Measurements from ENCODE around the gene DUXA. TPM values are rescaled to one million over a fixed set of nuclear protein-coding genes. Genes with fewer than 3 reads are reported as not detected.
"Not testable (repeated sequence)": the region's sequence is repeated elsewhere in the genome, so short reads cannot be mapped to it uniquely, and the experiment has no call there.

DUXA gene
- not detected for polyA plus RNA-seq (ENCODE audit: insufficient read length in 12 of 12)
- long read RNA-seq, donor 1 = 0 reads
- long read RNA-seq, donor 2 = 0 reads
- long read RNA-seq, donor 3 = 0 reads
- long read RNA-seq, donor 4 = 0 reads
- long read RNA-seq, donor 5 = 0 reads
- long read RNA-seq, donor 6 = 0 reads
- long read RNA-seq, donor 7 = 0 reads
- long read RNA-seq, donor 8 = 0 reads
- long read RNA-seq, donor 9 = 0 reads
- long read RNA-seq, donor 10 = 0 reads
- long read RNA-seq, donor 11 = 0 reads

DNA sequence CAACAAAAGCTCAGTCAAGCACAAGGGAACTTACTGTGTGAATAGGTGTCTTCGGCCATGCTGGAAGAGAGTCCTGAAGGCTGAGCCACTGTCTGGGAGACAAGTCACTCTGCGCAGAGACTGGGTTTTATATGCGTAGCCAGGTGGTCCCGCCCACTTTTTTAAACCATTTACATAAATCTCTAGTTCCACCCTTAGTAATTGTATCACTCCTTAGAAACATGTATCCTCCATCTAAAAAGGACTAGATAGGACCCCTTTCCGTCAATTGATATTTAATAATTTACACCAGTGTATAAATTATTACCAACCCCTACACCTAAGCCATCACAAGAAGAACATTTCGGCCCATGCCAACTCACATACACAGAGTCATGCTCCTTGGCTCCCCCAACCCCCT, at the start of gene DUXA:
DUXA (minus strand) TSS at position 101 of the 400 bp plus-strand sequence; CDS start at position 59, 42 bp downstream.
- no peak for DNase-seq

DNA sequence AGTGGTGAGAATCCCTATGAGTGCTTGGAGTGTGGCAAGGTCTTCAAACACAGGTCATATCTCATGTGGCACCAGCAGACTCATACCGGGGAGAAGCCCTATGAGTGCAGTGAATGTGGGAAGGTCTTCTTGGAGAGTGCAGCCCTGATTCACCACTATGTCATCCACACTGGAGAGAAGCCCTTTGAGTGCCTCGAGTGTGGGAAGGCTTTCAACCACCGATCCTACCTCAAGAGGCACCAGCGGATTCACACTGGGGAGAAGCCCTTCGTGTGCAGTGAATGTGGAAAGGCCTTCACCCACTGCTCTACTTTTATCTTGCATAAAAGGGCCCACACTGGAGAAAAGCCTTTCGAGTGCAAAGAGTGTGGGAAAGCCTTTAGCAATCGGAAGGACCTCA, 44.8 kb upstream of the DUXA start:
- no peak for DNase-seq

DNA sequence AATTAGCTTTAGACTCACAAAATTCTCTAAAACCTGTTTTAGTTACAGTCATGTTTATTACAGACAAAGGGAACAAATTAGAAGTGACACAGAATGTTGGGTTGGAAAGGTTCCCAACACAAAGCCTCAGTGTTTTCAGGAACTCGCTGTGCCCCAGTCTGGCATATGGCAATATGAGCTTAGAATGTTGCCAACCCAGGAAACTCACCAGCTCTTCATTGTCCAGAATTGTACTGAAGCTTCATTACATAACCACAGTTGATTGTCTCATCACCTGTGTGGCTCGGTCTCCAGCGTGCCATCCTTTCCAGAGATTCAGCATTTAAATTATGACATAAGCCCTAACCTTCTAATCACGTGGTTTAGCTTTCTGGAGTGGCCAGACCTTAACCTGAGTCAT, 43.1 kb upstream of the DUXA start:
- DNase-seq = no peak

DNA sequence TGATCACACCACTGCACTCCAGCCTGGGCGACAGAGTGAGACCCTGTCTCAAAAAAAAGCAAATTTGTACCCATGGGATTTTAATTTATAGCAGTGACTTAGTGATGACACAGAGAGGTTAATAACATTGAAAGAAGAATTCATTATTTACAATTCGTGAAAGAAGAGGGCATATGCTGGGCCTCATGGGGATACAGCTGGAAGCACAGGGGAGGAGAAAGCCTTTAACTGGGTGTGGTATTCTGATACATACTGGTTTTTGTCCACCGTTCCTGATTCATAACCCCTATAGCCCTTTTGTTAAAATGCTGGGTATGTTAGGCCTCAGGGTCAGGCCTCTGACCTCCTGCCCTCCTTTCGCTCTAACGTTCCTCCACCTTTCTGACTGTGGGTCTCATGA, 34.9 kb upstream of the DUXA start:
- DNase-seq = no peak

DNA sequence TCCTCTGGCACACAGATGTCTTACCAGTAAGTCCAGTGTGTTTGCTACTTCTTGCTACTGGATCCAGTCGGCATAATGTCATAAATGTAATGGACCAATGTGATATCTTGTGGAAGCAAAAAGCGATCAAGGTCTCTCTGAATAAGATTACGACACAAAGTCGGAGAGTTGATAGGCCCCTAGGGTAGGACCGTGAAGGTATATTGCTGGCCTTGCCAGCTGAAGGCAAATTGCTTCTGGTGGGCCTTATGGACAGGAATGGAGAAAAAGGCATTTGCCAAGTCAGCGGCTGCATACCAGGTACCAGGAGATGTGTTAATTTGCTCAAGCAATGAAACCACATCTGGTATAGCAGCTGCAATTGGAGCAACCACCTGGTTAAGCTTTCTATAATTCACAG, 30.6 kb upstream of the DUXA start:
- not testable (repeated sequence) for DNase-seq

DNA sequence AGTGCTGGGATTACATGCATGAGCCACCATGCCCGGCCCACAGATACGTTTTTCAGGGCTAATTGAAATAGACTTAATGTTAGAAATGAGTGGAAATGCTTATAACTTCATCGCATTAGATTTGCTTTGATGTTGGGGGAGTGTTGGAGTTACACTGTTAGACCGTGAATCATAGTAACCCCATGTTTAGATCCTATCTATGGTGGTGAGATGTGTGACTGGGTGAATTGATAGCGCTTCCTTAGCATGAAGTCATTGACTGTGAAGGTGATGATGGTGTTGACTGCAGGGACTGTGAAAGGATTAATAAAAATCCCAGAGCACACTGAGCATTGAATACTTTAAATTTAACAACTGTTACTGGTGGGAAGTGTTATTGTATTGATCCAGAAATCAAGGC, 25.7 kb upstream of the DUXA start:
- no peak for DNase-seq

DNA sequence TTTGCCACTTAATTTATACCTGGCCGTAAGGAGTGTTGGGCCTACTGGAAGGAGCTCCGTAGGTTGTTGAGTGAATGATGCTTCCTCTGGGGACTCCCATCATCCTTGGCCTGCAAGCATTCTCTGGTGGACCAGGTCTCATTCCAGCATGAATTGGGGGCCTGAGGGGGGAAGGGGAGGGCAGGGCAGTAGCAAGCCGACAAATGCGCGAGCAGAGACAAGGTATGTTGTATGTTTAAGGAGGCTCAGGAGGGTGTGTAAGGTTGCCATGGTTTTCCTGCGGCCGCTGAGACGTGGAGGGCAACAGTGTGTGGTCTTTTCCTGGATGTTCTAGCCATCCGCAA, 24.8 kb upstream of the DUXA start:
- peak; percentile 4 for DNase-seq

DNA sequence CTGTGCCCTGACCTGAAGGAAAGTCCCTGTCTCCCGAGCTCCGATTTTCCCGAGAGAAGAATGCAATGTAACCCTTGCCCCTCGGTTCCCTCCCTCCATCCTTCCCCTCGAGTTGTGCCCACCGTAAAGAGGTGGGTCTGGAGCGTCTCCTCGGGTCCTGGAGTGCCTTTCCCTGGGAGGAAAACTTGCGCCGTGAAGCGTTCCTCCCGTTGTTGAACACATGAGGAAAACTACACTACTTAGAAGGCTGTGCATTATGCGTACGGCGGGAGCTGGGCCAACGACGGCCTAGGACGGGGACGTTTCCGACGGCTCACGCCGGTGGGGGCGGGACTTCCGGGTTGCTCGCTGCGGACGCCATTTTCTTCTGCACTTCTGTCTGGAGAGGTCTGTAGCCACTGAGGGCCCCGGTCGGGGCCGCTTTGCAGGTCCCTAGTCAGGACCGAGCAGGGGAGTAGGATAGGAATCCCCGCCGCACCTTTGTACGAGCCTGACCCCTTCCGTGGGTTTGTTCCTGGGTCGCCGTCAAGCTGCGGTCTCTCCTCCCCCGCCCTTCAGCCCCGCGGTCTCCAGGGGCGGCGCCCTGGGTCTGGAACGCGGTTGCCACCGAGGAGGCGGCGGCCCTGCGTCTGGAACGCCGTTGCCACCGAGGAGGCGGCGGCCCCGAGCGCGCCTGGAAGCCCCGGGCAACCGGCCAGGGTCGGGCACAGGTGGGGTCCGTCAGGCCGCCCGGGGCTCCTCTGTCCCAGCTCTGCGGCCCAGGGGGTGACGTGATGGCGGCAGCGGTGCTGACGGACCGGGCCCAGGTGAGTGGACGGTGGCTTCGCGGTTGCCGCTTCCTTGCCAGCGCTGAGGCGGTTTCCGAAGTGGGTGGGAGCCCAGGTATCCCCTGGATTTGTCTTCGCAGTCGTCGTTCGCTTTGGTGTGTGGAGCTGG, 24.1 kb upstream of the DUXA start, which contains the start of gene ZNF264:
ZNF264 (plus strand) TSS at position 360 of the 936 bp plus-strand sequence; CDS start at position 774, 414 bp downstream.
- DNase-seq = peak; percentile 95

DNA sequence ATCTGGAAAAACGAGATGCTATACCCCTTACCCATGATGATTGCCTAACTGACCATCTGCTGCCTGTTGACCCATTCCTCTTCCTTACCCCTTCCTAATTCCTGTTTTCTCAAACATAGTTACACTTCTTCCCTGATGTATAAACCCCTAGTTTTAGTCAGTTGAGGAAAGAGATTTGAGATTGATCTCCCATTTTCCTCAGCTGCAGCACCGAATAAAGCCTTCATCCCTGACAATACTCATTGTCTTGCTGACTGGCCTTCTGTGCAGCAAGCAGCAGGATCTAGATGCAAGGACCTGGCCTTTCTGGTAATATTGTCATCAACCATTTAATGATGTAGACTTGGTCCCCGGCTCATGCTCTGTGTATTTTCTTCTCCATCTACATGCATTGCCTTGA, 23.0 kb upstream of the DUXA start:
- DNase-seq = no peak

DNA sequence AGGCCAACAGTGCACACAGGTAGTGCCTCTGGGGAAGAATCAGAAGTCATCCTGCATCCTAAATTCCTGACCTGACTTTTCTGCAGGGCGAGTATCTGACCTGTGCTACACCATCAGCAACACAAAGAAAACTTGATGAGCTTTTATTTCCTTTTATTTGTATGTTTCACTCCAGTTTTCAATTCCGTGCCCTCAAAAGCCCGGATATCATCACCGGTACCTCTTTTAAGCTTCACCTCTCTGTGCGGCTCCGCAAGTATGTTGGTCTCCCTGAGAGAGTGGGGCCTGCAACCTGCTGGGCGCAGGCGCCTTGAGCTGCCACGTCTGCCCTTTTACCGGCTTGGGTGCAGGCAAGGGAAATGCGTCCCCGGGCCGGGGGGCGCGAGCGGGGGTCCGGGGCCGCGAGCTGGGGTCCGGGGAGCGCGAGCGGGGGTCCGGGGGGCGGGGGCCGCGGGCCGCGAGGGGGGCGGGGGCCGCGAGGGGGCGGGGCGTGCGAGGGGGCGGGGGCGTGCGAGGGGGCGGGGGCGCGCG, 4.3 kb upstream of the DUXA start:
- DNase-seq = peak; percentile 25

DNA sequence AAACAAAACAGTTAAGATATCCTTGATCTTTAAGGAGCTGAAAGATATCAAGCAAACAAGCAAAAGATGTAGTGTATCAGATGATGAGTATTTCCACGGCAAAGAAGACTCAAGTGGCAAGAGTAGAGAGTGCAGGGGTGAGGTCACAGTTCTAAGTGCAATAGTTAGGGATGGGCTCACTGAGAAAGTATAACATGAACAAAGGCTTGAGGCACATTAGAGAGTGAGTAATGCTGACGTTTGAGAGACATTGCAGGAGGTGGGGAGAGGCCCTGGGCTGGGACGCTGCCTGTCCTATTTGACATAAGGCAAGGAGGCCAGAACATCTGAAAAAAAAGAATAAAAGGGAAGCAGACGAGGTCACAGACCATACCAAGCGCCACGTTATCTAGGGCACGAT, 1.4 kb downstream of the DUXA start:
- no peak for DNase-seq

DNA sequence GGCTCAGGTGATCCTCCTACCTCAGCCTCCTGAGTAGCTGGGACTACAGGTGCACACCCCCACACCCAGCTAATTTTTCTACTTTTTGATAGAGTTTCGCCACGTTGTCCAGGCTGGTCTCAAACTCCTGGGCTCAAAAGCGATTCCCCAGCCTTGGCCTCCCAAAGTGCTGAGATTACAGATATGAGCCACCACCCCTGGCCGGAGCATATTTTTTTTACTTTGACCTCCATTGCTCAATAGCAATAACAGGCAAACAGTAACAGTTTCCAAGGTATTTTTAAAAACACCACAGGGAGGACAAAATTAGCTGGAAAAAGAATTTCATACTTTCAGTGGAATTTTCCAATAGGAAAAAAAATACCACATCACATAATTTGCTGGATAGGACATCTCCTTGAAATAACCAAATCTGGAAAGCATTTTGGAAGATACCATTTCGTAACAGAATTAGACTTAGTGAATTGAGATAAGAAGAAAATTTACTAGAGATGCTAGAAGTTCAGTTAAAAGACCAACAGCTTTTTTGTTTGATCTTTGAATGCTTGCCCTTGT, 5.2 kb downstream of the DUXA start:
- DNase-seq = peak; percentile 13

DNA sequence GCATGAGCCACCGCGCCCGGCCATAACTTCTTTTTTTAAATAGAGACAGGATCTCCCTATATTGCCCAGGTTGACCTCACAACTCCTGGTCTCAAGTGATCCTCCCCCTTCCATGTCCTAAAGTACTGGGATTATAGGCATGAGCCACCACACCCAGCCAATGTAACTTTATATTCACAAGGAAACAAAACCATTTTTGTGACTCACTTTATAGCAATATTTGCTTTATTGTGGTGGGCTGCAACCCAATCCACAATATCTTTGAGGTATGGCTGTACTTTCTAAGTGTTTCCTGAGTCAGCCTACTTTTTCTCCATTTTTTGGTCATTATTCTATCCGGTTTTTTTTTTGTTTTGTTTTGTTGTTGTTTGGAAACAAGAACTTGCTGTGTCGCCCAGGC, 14.4 kb downstream of the DUXA start:
- DNase-seq = no peak

DNA sequence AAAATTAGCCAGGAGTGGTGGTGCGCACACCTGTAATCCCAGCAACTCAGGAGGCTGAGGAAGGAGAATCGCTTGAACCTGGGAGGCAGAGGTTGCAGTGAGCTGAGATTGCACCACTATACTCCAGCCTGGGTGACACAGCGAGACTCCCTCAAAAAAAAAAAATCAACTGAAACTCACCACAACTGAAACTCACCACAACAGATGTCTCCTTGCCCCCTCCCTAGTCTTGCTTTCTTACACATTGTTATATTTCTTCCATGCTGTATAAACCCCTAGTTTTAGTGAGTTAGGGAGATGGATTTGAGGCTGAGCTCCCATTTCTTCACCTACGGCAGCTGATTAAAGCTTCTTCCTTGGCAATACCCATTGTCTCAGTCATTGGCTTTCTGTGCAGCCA, 25.6 kb downstream of the DUXA start:
- DNase-seq = no peak

DNA sequence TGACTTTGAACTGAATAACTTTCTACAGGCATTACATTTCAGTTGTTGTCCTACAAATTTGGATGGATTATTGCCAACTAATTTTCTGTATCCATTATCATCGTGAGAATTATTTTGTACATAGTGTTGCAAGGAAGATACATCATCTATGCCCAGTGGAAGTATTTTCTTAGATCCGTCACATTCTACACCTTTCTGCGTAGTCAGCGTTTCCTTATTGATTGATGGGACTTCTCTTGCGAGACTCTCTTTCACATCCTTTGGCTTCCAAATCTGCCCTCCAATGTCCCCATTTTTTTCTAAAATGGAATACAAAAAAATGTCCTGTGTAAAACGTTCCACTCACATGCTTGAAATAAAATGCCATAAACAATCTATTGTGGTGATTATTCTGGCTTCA, 31.5 kb downstream of the DUXA start:
- DNase-seq = no peak

DNA sequence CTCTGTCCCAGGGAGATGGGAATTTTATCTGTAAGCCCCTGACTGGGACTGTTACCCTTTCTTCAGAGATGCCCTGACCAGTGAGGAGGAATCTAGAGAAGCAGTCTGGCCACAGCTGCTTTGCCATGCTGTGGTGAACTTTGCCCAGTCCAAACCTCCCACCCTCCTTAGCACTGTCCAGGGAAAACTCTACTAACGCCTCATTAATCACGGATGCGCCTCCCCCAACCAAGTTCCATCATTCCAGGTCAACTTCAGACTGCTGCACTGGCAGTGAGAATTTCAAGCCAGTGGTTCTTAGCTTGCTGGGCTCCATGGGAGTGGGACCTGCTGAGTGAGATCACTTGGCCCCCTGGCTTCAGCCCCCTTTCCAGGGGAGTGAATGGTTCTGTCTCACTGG, 39.9 kb downstream of the DUXA start:
- DNase-seq = not testable (repeated sequence)

DNA sequence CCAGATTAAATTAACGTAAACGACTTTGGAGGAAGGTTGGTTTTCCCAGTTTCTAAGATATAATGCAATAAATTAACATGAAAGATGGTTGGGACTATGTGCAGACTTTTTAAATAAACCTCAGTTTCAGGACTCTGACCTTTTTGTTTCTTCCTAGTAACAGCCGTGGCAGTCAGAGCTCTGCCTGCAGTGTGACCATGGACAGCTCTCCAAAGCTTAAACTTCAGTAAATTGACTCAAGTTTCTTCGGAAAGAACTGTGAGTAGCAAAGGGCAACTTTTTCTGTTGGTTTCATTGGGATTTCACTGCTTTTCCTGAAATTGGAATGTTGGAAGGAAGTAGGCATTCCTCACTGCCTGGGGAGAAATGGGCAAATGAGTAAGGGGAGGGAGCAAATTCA, 43.4 kb downstream of the DUXA start:
- no peak for DNase-seq

DNA sequence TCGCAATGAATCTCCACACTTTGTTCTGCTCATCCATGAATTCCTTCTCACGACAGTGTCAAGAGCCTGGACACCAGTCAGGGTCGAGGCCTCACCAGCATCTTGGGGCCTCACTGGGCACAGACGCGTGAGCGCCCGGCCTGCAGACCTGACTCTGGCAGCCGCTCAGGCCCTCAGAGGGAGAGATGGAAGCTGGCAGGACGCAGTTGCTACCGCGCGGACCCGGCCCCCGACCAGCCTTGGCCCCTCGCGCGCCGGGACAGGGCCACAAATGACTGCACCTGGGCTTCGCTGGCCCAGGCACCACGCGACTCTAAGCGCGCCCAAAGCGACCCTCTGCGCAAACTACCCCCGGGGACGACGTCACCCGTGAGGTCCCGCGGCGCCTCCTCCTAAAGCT, 48.4 kb downstream of the DUXA start:
- no peak for DNase-seq

DNA sequence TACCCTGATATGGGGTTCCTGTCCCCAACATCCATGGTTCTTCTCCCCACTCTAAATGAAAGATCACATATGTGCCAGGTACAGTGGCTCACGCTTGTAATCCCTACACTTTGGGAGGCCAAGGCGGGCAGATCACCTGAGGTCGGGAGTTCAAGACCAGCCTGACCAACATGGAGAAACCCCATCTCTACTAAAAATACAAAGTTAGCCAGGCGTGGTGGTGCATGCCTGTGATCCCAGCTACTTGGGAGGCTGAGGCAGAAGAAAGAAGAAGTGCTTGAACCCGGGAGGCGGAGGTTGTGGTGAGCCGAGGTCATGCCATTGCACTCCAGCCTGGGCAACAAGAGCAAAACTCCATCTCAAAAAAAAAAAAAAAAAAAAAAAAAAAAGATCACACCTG, 53.8 kb downstream of the DUXA start:
- DNase-seq = not testable (repeated sequence)

DNA sequence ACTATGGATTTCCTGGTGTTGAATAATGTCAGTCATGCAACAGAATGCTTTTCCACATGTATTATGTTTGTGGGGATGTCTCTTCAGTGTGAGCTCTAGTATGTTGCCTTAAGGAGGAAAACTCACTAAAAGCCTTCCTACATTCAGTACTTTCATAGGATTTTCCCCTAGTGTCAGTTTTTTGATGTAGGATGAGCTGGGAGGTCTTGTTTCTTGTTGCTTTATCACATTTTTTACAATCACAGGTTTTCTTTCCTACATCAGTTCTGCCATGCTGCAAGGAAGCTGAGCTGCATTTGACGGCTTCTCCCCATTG, 56.0 kb downstream of the DUXA start:
- DNase-seq = no peak

DNA sequence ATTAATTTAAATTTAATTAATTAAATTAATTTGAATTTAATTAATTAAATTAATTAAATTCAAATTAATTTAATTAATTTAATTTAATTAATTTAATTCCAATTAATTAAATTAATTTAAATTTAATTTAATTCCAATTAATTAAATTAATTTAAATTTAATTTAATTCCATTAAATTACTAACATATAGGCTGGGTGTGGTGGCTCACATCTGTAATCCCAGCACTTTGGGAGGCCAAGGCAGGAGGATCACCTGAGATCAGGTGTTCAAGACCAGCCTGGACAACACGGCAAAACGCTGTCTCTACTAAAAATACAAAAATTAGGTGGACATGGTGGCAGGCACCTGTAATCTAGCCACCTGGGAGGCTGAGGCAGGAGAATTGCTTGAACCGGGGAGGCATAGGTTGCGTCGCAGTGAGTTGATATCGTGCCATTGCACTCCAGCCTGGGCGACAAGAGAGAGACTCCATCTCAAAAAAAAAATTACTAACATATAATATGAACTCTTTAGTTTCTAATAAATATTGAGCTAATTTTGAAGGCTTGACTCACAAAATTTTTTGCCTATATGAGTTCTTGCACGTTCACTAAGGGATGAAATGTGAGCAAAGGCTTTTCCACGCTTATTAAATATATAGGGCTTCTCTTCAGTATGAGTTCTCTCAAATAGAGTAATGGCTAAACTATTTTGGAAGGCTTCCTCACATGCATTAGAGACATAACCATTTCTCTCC, 56.5 kb downstream of the DUXA start:
- DNase-seq = no peak

DNA sequence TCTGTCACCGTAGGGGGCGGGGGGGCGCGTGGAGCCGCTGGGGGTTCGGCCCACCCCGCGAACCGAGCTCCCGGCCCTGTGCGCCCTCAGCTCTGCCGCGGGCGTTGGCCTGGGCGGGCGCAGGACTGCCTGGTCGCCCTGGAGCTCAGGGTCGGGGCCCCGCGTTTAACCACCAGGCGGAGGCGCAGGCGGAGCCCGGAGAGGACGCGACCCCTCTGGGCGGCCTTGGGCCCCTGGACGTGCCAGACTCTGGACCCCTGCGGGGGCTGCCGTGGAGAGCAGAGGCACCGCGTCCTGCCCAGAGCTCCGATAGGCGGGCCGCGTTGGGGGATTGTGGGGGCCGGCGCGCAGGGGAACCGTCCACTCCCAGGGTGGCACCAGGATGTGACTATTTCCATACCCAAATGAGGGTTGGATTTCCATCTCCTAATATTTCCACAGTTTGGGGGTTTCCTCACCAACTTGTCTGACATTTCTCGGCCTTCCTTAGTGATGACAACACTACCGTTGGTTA, 60.5 kb downstream of the DUXA start:
- no peak for DNase-seq

Data from muscle of arm (tissue), 14 donors.